Activated gamma-delta T cell treated with anti-CD3 and anti-CD28 coated beads, Interleukin-2, amount 50 U/mL, for 16 hours (primary cell): ENCODE data around the gene RAB9A.

Source experiments
- DNase-seq: peaks from one replicate; pipeline ENCODE4 v3.0.0-alpha.2; 2020; ENCODE audit warnings: low read depth

The RAB9A gene

DNA sequence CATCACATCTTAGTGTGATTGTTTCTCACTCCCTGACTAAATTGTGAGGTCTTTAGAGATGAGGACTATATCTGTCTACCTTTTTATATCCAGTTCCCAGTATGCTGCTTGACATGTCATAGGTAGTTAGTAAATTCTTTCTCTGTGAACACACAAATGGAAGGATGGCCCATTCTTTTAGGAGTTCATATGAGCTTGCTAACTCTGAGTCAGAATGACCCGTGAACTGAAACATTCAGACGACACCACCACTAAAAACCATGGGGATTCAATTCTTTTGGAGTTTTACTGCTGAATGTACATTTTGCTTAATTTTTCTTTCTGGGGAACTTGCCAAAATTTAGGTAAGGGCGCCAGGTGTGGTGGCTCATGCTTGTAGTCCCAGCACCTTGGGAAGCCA lies 59.6 kb downstream of the RAB9A start:
- no peak for DNase-seq

DNA sequence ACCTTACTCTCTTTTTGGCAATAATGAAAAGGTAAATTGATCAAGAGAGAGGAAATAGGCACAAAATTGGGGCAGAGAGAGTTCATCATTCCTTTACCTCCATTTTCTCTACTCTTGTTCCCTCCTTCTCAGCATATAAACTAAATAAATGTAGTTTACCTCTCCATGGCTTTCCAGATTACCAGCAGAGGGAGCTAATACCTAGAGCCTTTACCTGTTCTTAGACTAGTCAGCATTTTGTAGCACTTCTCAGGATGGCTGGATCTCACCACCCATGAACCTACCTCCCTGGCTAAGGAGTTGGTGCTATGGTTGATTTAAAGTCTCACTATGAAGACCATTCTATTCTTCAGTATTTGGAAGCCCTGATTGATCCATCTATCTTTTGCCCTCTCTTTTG lies 61.3 kb downstream of the RAB9A start:
- peak; percentile 8 for DNase-seq

DNA sequence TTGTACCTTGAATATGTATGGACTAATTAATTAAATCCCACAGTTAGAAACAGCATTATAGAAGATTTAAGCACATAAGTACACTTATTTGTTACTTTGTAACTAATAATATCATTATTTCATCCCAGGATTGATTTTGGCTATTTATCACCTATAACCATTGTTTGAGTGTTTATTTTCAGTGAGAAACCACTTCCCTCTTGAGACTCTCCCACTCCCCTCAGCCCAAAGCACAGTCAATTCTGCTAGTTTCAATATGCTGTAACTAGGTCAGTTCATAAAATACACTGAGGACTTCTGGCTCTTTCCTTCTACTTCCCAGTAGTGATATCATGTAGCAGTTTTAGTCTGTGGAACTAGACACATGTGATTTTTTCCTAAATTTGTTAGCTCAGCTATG lies 61.9 kb downstream of the RAB9A start:
- no peak for DNase-seq

DNA sequence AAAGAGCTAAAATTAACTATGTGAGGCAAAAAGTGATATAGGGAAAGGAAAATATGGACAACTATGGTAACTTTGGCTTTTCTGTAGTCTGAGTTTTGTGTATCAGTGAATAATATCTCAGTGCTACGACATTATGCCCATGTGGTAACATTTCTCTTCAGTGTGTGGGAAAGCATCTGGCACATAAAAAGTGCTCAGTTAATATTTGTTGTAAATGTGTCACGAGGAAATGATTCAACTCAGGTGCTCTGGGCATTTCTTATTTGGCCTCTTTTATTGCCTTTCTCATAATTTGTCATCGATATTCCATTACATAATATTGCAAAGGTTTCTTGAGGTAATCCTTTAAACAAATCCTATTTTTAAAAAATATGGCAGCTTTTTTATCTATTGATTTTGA lies 63.2 kb downstream of the RAB9A start:
- DNase-seq, result no peak

DNA sequence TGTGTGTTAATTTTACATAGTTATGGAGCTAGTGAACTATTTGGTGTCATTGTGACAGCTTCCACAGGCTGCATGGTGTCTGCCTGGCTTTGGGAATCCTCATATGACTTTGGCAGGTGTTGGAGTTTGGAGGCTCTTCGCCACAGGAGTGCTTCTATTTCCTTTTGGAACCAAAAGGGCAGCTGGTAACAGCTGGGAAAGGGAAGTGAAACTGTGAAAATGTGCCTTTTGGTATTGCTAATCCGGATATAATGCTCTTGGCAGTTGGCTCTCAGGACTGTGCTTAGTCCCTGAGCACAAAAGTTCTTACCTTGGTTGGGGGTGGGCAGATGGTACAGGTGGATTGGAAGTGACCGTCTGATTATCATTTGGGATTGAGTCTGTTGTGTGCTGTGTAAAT lies 63.7 kb downstream of the RAB9A start:
- DNase-seq, result no peak

DNA sequence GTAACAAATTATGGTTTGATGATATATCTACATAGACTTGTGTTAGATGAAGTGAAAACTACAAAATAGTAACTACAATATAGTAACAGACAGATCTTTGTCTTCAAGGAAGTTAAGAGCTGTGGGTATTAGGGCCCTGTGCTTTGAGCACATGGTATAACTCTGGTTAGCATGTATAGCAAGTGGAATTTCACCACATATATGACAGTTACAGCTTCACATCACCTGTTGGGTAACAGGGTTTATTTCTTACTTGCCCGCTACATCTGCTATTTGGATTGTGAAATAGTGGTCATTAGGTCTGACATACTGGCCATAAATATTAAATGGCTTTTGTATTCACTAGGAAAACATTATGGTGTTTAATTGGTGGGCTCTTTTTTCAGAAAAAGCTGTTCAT lies 65.8 kb downstream of the RAB9A start:
- no peak for DNase-seq

DNA sequence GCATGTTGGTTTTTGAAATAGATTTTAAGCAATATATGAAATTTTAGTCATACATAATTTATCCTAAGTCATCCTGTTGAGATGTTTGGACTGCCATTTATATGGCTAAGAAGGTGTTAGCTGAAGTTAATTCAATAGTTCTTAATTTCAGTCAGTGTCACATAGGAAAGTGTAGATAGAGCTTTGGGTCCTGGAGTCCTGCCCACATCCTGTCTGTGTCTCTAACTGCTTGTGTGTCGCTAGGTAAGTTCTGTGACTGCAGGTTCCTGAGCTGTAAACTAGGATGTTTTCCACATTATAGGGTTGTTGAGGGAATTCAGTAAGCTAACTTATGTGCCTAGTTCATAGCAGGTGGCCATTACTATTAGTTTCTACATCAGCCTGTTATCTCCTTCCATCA lies 66.3 kb downstream of the RAB9A start:
- DNase-seq, result no peak

DNA sequence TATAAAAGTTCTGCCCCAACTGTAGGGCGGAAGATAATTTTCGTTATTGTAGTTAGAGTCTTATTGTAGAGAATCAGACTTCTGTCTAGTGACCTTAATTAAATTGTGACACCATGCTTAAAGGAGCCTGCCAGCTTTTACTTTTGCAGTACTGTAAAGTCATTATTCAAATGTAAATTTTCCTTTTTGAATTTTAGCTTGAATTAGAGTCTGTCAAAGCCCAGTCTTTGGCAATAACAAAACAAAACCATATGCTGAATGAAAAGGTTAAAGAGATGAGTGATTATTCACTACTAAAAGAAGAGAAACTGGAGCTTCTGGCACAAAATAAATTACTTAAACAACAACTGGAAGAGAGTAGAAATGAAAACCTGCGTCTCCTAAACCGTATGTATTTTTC lies 67.5 kb downstream of the RAB9A start:
- no peak for DNase-seq

DNA sequence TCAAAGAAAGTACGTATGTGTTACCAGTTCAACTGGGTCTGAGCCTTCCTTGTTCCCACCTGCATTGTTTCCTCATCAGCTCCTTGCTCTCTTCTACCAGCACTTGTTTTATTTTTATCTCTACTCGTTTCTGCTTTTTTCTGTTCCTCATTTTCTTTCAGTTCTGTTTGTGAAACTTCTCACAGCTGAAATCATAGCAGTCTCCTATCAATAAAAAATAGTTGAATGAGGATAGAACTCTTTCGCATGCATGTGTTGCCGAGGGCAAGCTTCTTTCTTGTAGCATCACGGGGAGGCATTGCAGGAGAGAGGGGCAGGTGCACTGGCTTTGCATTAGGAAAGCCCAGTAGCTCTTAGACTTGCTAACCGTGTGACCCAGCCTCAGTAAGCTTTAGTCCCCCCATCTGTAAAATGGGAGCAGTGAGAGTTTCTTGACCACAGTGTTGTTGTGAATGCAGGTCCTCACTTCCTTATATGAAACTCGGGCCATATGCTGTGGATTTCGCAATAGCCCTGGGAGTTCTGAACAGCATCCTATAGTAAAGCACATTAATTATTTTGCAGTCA lies 70.3 kb downstream of the RAB9A start:
- no peak for DNase-seq
